ENCODE data around the gene OVAAL. TPM values are rescaled to one million over a fixed set of nuclear protein-coding genes. Genes with fewer than 3 reads are reported as not detected.

OVAAL gene
- total RNA-seq, 6 experiments from 2014 or later: not detected

GRCh38 chr1:180533266-180533987, 25.3 kb upstream of the OVAAL start:
- peaks cover 3% of the 10 kb centered on the region; the same call in 1 of the 2 replicates for H3K27me3 Mint-ChIP-seq (ENCODE audit: insufficient read depth)
- H3K4me1 Mint-ChIP-seq (ENCODE audit: low read depth): peaks cover 28% of the 10 kb centered on the region
- H3K4me3 Mint-ChIP-seq: no peak overlapping the region

GRCh38 chr1:180534214-180534613, 24.6 kb upstream of the OVAAL start:
- no peak for TF ChIP-seq CTCF (IDR thresholded peaks at IDR 0.05)
- DNase-seq: no peak
- no peaks in the 10 kb centered on the region for H3K9me3 Mint-ChIP-seq
- no peaks in the 10 kb centered on the region for H3K36me3 Mint-ChIP-seq (ENCODE audit: low read depth)
- no peak overlapping the region for H3K27ac Mint-ChIP-seq
- no peak overlapping the region for H3K4me3 Mint-ChIP-seq
- peaks cover 2% of the 10 kb centered on the region; the same call in 1 of the 2 replicates for H3K27me3 Mint-ChIP-seq (ENCODE audit: insufficient read depth)
- H3K4me1 Mint-ChIP-seq (ENCODE audit: low read depth): peaks cover 24% of the 10 kb centered on the region

More at GRCh38 chr1:180533266-180533987, 25.3 kb upstream of the OVAAL start:
- no peaks in the 10 kb centered on the region for H3K36me3 Mint-ChIP-seq (ENCODE audit: low read depth)
- TF ChIP-seq CTCF (IDR thresholded peaks at IDR 0.05): peak; percentile 92
- no peaks in the 10 kb centered on the region for H3K9me3 Mint-ChIP-seq
- peak; percentile 42 for DNase-seq
- H3K27ac Mint-ChIP-seq: no peak overlapping the region

GRCh38 chr1:180535418-180535999, 23.3 kb upstream of the OVAAL start:
- DNase-seq: no peak
- Mint-ChIP-seq H3K27me3 (ENCODE audit: insufficient read depth) (peaks cover under 1% of the 10 kb centered on the region; the same call in 1 of the 2 replicates), H3K4me1 (ENCODE audit: low read depth) (peaks cover 29% of the 10 kb centered on the region), H3K9me3 (no peaks in the 10 kb centered on the region), H3K27ac (no peak overlapping the region), H3K4me3 (no peak overlapping the region), H3K36me3 (ENCODE audit: low read depth) (no peaks in the 10 kb centered on the region)
- no peak for TF ChIP-seq CTCF (IDR thresholded peaks at IDR 0.05)

- Mint-ChIP-seq H3K36me3 (ENCODE audit: low read depth) (no peaks in the 10 kb centered on the region), H3K9me3 (no peaks in the 10 kb centered on the region), H3K27me3 (ENCODE audit: insufficient read depth) (no peaks in the 10 kb centered on the region; the same call in 1 of the 2 replicates), H3K4me1 (ENCODE audit: low read depth) (peaks cover 40% of the 10 kb centered on the region), H3K27ac (no peak overlapping the region), H3K4me3 (no peak overlapping the region)
- no peak for DNase-seq
- TF ChIP-seq CTCF (IDR thresholded peaks at IDR 0.05): no peak
Observed at GRCh38 chr1:180536821-180537372, 21.9 kb upstream of the OVAAL start.

GRCh38 chr1:180539136-180539535, 19.6 kb upstream of the OVAAL start:
- H3K9me3 Mint-ChIP-seq: no peaks in the 10 kb centered on the region
- H3K27me3 Mint-ChIP-seq (ENCODE audit: insufficient read depth): no peaks in the 10 kb centered on the region; the same call in 1 of the 2 replicates
- H3K36me3 Mint-ChIP-seq (ENCODE audit: low read depth): no peaks in the 10 kb centered on the region
- no peak for TF ChIP-seq CTCF (IDR thresholded peaks at IDR 0.05)
- no peak overlapping the region for H3K27ac Mint-ChIP-seq
- DNase-seq: no peak
- peaks cover 51% of the 10 kb centered on the region for H3K4me1 Mint-ChIP-seq (ENCODE audit: low read depth)
- H3K4me3 Mint-ChIP-seq: no peak overlapping the region

Measured in HFFc6 (cell line).